GM18511 (cell line): ENCODE measurements around the gene TNRC6B.
"Not testable (repeated sequence)": the region's sequence is repeated elsewhere in the genome, so short reads cannot be mapped to it uniquely, and the experiment has no call there.

Experiments
- ATAC-seq: cut with Tn5 transposase; IDR thresholded peaks from one replicate; pipeline ENCODE4 v1.9.1; 2021; ENCODE audit warnings: mild to moderate bottlenecking, moderate library complexity; ENCODE audit not compliant: unreplicated experiment

The TNRC6B gene

GRCh38 chr22:40183029-40183581 is 5.4 kb downstream of the TNRC6B start:
- ATAC-seq, result no peak

GRCh38 chr22:40183603-40184002 is 5.9 kb downstream of the TNRC6B start:
- ATAC-seq, result not testable (repeated sequence)

GRCh38 chr22:40187389-40187788 is 9.7 kb downstream of the TNRC6B start:
- no peak for ATAC-seq

- no peak for ATAC-seq
Measured at GRCh38 chr22:40189997-40190396, 12.3 kb downstream of the TNRC6B start.

GRCh38 chr22:40190501-40190900 is 12.8 kb downstream of the TNRC6B start:
- no peak for ATAC-seq

- ATAC-seq, result no peak
Measured at GRCh38 chr22:40193429-40194421, 16.0 kb downstream of the TNRC6B start.

- ATAC-seq, result no peak
Measured at GRCh38 chr22:40194656-40195055, 16.9 kb downstream of the TNRC6B start.

- no peak for ATAC-seq
Measured at GRCh38 chr22:40196628-40197360, 19.1 kb downstream of the TNRC6B start.

- not testable (repeated sequence) for ATAC-seq
Measured at GRCh38 chr22:40197421-40197820, 19.7 kb downstream of the TNRC6B start.

- no peak for ATAC-seq
Measured at GRCh38 chr22:40198733-40199132, 21.0 kb downstream of the TNRC6B start.

- ATAC-seq, result no peak
Measured at GRCh38 chr22:40199223-40199622, 21.5 kb downstream of the TNRC6B start.

GRCh38 chr22:40199852-40200251 is 22.1 kb downstream of the TNRC6B start:
- no peak for ATAC-seq

GRCh38 chr22:40200795-40201530 is 23.2 kb downstream of the TNRC6B start:
- no peak for ATAC-seq

- no peak for ATAC-seq
Measured at GRCh38 chr22:40202225-40202944, 24.7 kb downstream of the TNRC6B start.

- ATAC-seq, result peak; percentile 60
Measured at GRCh38 chr22:40203572-40203971, 25.8 kb downstream of the TNRC6B start.

GRCh38 chr22:40204321-40205116 is 26.8 kb downstream of the TNRC6B start:
- ATAC-seq, result no peak

- no peak for ATAC-seq
Measured at GRCh38 chr22:40206561-40206960, 28.8 kb downstream of the TNRC6B start.

- peak; percentile 82 for ATAC-seq
Measured at GRCh38 chr22:40210818-40211217, 33.1 kb downstream of the TNRC6B start.

- no peak for ATAC-seq
Measured at GRCh38 chr22:40211476-40212054, 33.8 kb downstream of the TNRC6B start.
